A549 (cell line): ENCODE data around the gene C5orf63. TPM values are rescaled to one million over a fixed set of nuclear protein-coding genes. Genes with fewer than 3 reads are reported as not detected.

ENCODE experiments used
- ATAC-seq, 2 experiments: fragments of 200-7000 bp in 1 of 2; fragments of >200 bp in 1 of 2; cut with Nextera tagmentation in 1 of 2; cut with Tn5 transposase in 1 of 2; 3 replicates each; pipeline versions ENCODE4 v1.8.0 to v1.9.1; 2018 to 2020; ENCODE audit warnings: mild to moderate bottlenecking in 1 of 2, moderate library complexity in 1 of 2
- CTCF ChIA-PET: fragments of 300-600 bp; sonication (Branson Sonifier 250); formaldehyde crosslinking; extraction: SDS; loops from one replicate; lab custom pipeline; 2021; ENCODE audit warnings: antibody characterized with exemption, inconsistent platforms; lab: Yijun Ruan, JAX
- POLR2A ChIA-PET: fragments of 350-600 bp; formaldehyde crosslinking; extraction: SDS; loops from one replicate; lab custom pipeline; 2021; ENCODE audit warnings: antibody characterized with exemption, inconsistent platforms; lab: Yijun Ruan, JAX
- DNase-seq, 2 experiments: peaks; one replicate each; pipeline versions ENCODE4 v3.0.0 to v3.0.0-alpha.2; 2011 to 2016; ENCODE audit warnings: low read depth in 1 of 2, low spot score in 1 of 2
- FAIRE-seq: peaks from 2 replicates; lab custom pipeline; 2011; peaks lifted over from hg19 to GRCh38; lab: Jason Lieb, UNC
- H3K27ac ChIP-seq, 2 experiments: fragments of >200 bp; sonication (Bioruptor Twin); formaldehyde crosslinking; 3 replicates each; pipeline ENCODE4 v1.5.1; 2016 to 2017
- H3K4me1 ChIP-seq: fragments of >200 bp; sonication (Bioruptor Twin); formaldehyde crosslinking; 3 replicates; pipeline ENCODE4 v1.6.1; 2016
- H3K4me2 ChIP-seq: fragments of >200 bp; sonication (Bioruptor Twin); formaldehyde crosslinking; 3 replicates; pipeline ENCODE4 v1.6.1; 2016
- H3K4me3 ChIP-seq: fragments of >200 bp; sonication (Bioruptor Twin); formaldehyde crosslinking; 3 replicates; pipeline ENCODE4 v1.5.1; 2016
- H3K9me3 ChIP-seq: fragments of >200 bp; sonication (Bioruptor Twin); formaldehyde crosslinking; 3 replicates; pipeline ENCODE4 v1.6.1; 2016
- BCL3 ChIP-seq: fragments of >200 bp; sonication (Bioruptor Twin); formaldehyde crosslinking; IDR thresholded peaks from 3 replicates; pipeline ENCODE4 v1.6.1; 2016
- CBX2 ChIP-seq: fragments of 200-600 bp; sonication (generic); IDR thresholded peaks from 2 replicates; pipeline ENCODE4 v1.6.1; 2016; ENCODE audit warnings: low read depth, mild to moderate bottlenecking, borderline replicate concordance
- CHD2 ChIP-seq: fragments of 150-350 bp; IDR thresholded peaks from 2 replicates; pipeline ENCODE4 v1.6.1; 2014; ENCODE audit warnings: low read length; ENCODE audit not compliant: partially characterized antibody
- EHF ChIP-seq: fragments of 250-450 bp; sonication (Bioruptor Pico); IDR thresholded peaks from 2 replicates; pipeline ENCODE4 v1.5.0; 2020; ENCODE audit warnings: mild to moderate bottlenecking
- GATA3 ChIP-seq: IDR thresholded peaks from 2 replicates; pipeline ENCODE4 v1.6.1; 2012; ENCODE audit warnings: borderline replicate concordance
- HDAC2 ChIP-seq: fragments of 200-600 bp; sonication (generic); IDR thresholded peaks from 2 replicates; pipeline ENCODE4 v1.6.1; 2016
- HES2 ChIP-seq: fragments of >200 bp; sonication (Bioruptor Twin); formaldehyde crosslinking; IDR thresholded peaks from 2 replicates; pipeline ENCODE4 v1.6.1; 2016
- JUN ChIP-seq, 2 experiments: fragments of >200 bp; sonication (Bioruptor Twin); formaldehyde crosslinking; IDR thresholded peaks; 2 replicates in 1 of 2; 3 replicates in 1 of 2; pipeline ENCODE4 v1.6.1; 2016 to 2017
- JUNB ChIP-seq: fragments of >200 bp; sonication (Bioruptor Twin); formaldehyde crosslinking; IDR thresholded peaks from 2 replicates; pipeline ENCODE4 v1.6.1; 2016
- MAFK ChIP-seq: fragments of 450-650 bp; IDR thresholded peaks from 2 replicates; pipeline ENCODE4 v1.6.1; 2014; ENCODE audit not compliant: partially characterized antibody
- MYC ChIP-seq: IDR thresholded peaks from 2 replicates; pipeline ENCODE4 v1.6.1; 2012; ENCODE audit warnings: mild to moderate bottlenecking, inconsistent platforms, low read length, improper control_type of control experiment, borderline replicate concordance
- NPAS2 ChIP-seq: fragments of 250-450 bp; sonication (Bioruptor Pico); IDR thresholded peaks from 2 replicates; pipeline ENCODE4 v1.8.0; 2022; ENCODE audit warnings: mild to moderate bottlenecking, moderate library complexity, borderline replicate concordance
- PHF8 ChIP-seq: fragments of 200-600 bp; sonication (generic); IDR thresholded peaks from 2 replicates; pipeline ENCODE4 v1.6.1; 2016; ENCODE audit warnings: low read depth, mild to moderate bottlenecking, antibody characterized with exemption, moderate library complexity, borderline replicate concordance
- RAD21 ChIP-seq, 2 experiments: fragments of >200 bp in 1 of 2; sonication (Bioruptor Twin) in 1 of 2; formaldehyde crosslinking in 1 of 2; IDR thresholded peaks in 1 of 2; conservative IDR thresholded peaks in 1 of 2; 2 replicates in 1 of 2; 3 replicates in 1 of 2; pipeline ENCODE4 v1.6.1; 2012 to 2018; ENCODE audit warnings: inconsistent platforms in 1 of 2
- ZFP36 ChIP-seq: fragments of 450-650 bp; IDR thresholded peaks from 2 replicates; pipeline ENCODE4 v1.6.1; 2014; ENCODE audit warnings: borderline replicate concordance; ENCODE audit not compliant: partially characterized antibody
- WGBS: methylation state at CpG from one replicate; pipeline ENCODE4 v1.1.6; 2017; ENCODE audit errors: missing lambda C conversion rate; 5-methylcytosine and 5-hydroxymethylcytosine counted together
- polyA plus RNA-seq, 4 experiments: library from polyadenylated mRNA; depleted of rRNA in 3 of 4; stranded (reverse); fragments of >200 nt; fragmentation: RNase III in 1 of 4; extraction: RNeasy Plus Mini Kit Qiagen cat#74134 plus additional on column Dnase treatment in 1 of 4; gene quantifications; 2 replicates in 3 of 4; 3 replicates in 1 of 4; pipeline ENCODE4 v1.2.3, GENCODE V29; 2011 to 2017

C5orf63 gene
- polyA plus RNA-seq, 2 of the 4 experiments (the other 2 are of a cell fraction): 4.1 to 10.9 TPM

- ATAC-seq (no peak), FAIRE-seq (no peak), DNase-seq (no peak)
- 81% methylated on average over 2 of the region's 2 CpGs for WGBS
- no peak overlapping the region for H3K4me2 ChIP-seq
- H3K4me3 ChIP-seq: no peak overlapping the region
- CTCF ChIA-PET: interaction anchor here (1.3 kb wide), 1 partner anchor 9 kb away, joined by 3 read pairs; no protein-coding TSS in a partner anchor
- TF ChIP-seq MYC: no peak
- no peaks in the 10 kb centered on the region for H3K9me3 ChIP-seq
- H3K27ac ChIP-seq: no peak overlapping the region
- peaks cover 10% of the 10 kb centered on the region for H3K4me1 ChIP-seq
- POLR2A ChIA-PET: no interaction called here
Measured at GRCh38 chr5:127083711-127084110, 10.4 kb upstream of the C5orf63 start.

- no peak for TF ChIP-seq JUN (IDR thresholded peaks at IDR 0.05)
- no peak for TF ChIP-seq ZFP36
- H3K27ac ChIP-seq: no peak overlapping the region
- FAIRE-seq: no peak
- ATAC-seq: no peak
- POLR2A ChIA-PET: no interaction called here
- CTCF ChIA-PET: interaction anchor here (0.6 kb wide), 1 partner anchor 1658 kb away, joined by 4 read pairs; no protein-coding TSS in a partner anchor
- H3K4me2 ChIP-seq: no peak overlapping the region
- no peak overlapping the region for H3K4me3 ChIP-seq
- no peak for DNase-seq
- WGBS: 68% methylated on average over 9 of the region's 9 CpGs
- H3K9me3 ChIP-seq: no peaks in the 10 kb centered on the region
- H3K4me1 ChIP-seq: peaks cover 15% of the 10 kb centered on the region; the same call in 2 of the 3 replicates
Measured at GRCh38 chr5:127079994-127080491, 6.7 kb upstream of the C5orf63 start.

GRCh38 chr5:127077366-127077765 lies 4.1 kb upstream of the C5orf63 start:
- Histone ChIP-seq H3K4me2 (peak overlapping the region; percentile 27; the same call in 2 of the 3 replicates), H3K9me3 (no peaks in the 10 kb centered on the region), H3K4me1 (peaks cover 15% of the 10 kb centered on the region; the same call in 2 of the 3 replicates), H3K4me3 (no peak overlapping the region), H3K27ac (no peak overlapping the region)
- peak; percentile 12; the same call in 1 of the 2 replicates for TF ChIP-seq GATA3
- TF ChIP-seq JUN (IDR thresholded peaks at IDR 0.05): no peak
- CTCF ChIA-PET: no interaction called here
- ATAC-seq (no peak), DNase-seq (no peak), FAIRE-seq (no peak)
- POLR2A ChIA-PET: no interaction called here
- WGBS: 39% methylated on average over 1 of the region's 1 CpG

GRCh38 chr5:127076315-127077129 lies 3.2 kb upstream of the C5orf63 start:
- H3K4me3 ChIP-seq: no peak overlapping the region
- ATAC-seq: no peak
- H3K9me3 ChIP-seq: no peaks in the 10 kb centered on the region
- peak overlapping the region; percentile 27 for H3K4me2 ChIP-seq
- TF ChIP-seq NPAS2 (CRISPR knock-in tag) (no peak), CHD2 (no peak), HDAC2 (no peak), CBX2 (no peak), JUNB (no peak), MYC (no peak), MAFK (no peak), RAD21 (conservative IDR thresholded peaks at IDR 0.05 in 1 of 2, IDR thresholded peaks at IDR 0.05 in 1 of 2) (no peak), HES2 (no peak), PHF8 (no peak), EHF (CRISPR knock-in tag) (no peak), BCL3 (no peak)
- ChIA-PET CTCF (no interaction called here), POLR2A (no interaction called here)
- DNase-seq: no peak
- 27% methylated on average over 4 of the region's 4 CpGs for WGBS
- H3K27ac ChIP-seq: no peak overlapping the region
- H3K4me1 ChIP-seq: peaks cover 15% of the 10 kb centered on the region; the same call in 2 of the 3 replicates
- FAIRE-seq: no peak
